GM19239 (cell line): ENCODE results near the gene MTX2.
"Not testable (repeated sequence)": the region's sequence is repeated elsewhere in the genome, so short reads cannot be mapped to it uniquely, and the experiment has no call there.

Source experiments
- DNase-seq: peaks from one replicate; pipeline ENCODE4 v3.0.0; 2011; ENCODE audit warnings: low spot score; ENCODE audit not compliant: insufficient read length
- FAIRE-seq: peaks from 2 replicates; lab custom pipeline; 2011; peaks lifted over from hg19 to GRCh38; lab: Jason Lieb, UNC

Gene MTX2

GRCh38 chr2:176368349-176368748, 99.1 kb downstream of the MTX2 start:
- FAIRE-seq (no peak), DNase-seq (no peak)

GRCh38 chr2:176370467-176371171, 101.4 kb downstream of the MTX2 start:
- FAIRE-seq = no peak
- no peak for DNase-seq

GRCh38 chr2:176373155-176373554, 103.9 kb downstream of the MTX2 start:
- not testable (repeated sequence) for FAIRE-seq, DNase-seq

- DNase-seq (no peak), FAIRE-seq (no peak)
Measured at GRCh38 chr2:176378323-176378722, 109.1 kb downstream of the MTX2 start.

GRCh38 chr2:176380341-176380740, 111.1 kb downstream of the MTX2 start:
- FAIRE-seq (no peak), DNase-seq (no peak)

GRCh38 chr2:176383100-176383499, 113.9 kb downstream of the MTX2 start:
- FAIRE-seq = no peak
- DNase-seq = no peak

- no peak for FAIRE-seq
- DNase-seq = no peak
Measured at GRCh38 chr2:176383836-176384442, 114.7 kb downstream of the MTX2 start.

GRCh38 chr2:176385219-176385759, 116.0 kb downstream of the MTX2 start:
- no peak for DNase-seq
- FAIRE-seq = no peak

GRCh38 chr2:176385838-176386237, 116.6 kb downstream of the MTX2 start:
- FAIRE-seq = no peak

More at GRCh38 chr2:176385838-176386237, 116.6 kb downstream of the MTX2 start:
- no peak for DNase-seq
